Epidermal melanocyte (primary cell): Measurements from ENCODE around the gene ZNF583.

Source experiments
- DNase-seq: peaks from one replicate; pipeline ENCODE4 v3.0.0; 2011; ENCODE audit warnings: low spot score; ENCODE audit not compliant: insufficient read length

The ZNF583 gene

GRCh38 chr19:56474308-56474707 is 70.2 kb downstream of the ZNF583 start:
- DNase-seq, result no peak

GRCh38 chr19:56476093-56476492 is 72.0 kb downstream of the ZNF583 start:
- DNase-seq, result no peak
